OCI-LY7 (cell line): ENCODE measurements around the gene MEGF8.

Experiments used
- CTCF ChIP-seq: fragments of 200-600 bp; sonication (generic); conservative IDR thresholded peaks from 2 replicates; pipeline ENCODE4 v1.5.1; 2014; ENCODE audit warnings: mild to moderate bottlenecking, antibody characterized with exemption, low read length, moderate library complexity, mixed read lengths
- EZH2phosphoT487 ChIP-seq: fragments of 200-600 bp; sonication (generic); IDR thresholded peaks from 2 replicates; pipeline ENCODE4 v1.6.1; 2018; ENCODE audit warnings: low read depth, borderline replicate concordance, mild to moderate bottlenecking, mixed run types, antibody characterized with exemption, low read length, moderate library complexity, mixed read lengths

- no peak for TF ChIP-seq CTCF
- no peak for TF ChIP-seq EZH2phosphoT487
These were observed 37.5 kb downstream of the MEGF8 start for GRCh38 chr19:42362891-42363440.
